Nephron progenitor cell (in vitro differentiated cells): ENCODE measurements around the gene RABEP1.

Experiments
- DNase-seq: peaks from one replicate; pipeline ENCODE4 v3.0.0; 2021
- H3K27ac Mint-ChIP-seq: 2 replicates; pipeline ENCODE4 v1.8.0; 2021; ENCODE audit warnings: mild to moderate bottlenecking, moderate library complexity, mixed read lengths
- H3K27me3 Mint-ChIP-seq: 2 replicates; pipeline ENCODE4 v1.8.0; 2021; ENCODE audit warnings: mild to moderate bottlenecking, low read depth, mixed read lengths; ENCODE audit not compliant: poor library complexity
- H3K36me3 Mint-ChIP-seq: 2 replicates; pipeline ENCODE4 v1.8.0; 2021; ENCODE audit warnings: low read depth, mixed read lengths
- H3K4me1 Mint-ChIP-seq: 2 replicates; pipeline ENCODE4 v1.8.0; 2021; ENCODE audit warnings: mixed read lengths
- H3K4me3 Mint-ChIP-seq: 2 replicates; pipeline ENCODE4 v1.8.0; 2021; ENCODE audit warnings: mild to moderate bottlenecking, moderate library complexity, mixed read lengths
- H3K9me3 Mint-ChIP-seq: 2 replicates; pipeline ENCODE4 v1.8.0; 2021; ENCODE audit warnings: mild to moderate bottlenecking, moderate library complexity, mixed read lengths
- TF ChIP-seq, protein P1 (sequence below): fragments of 200-600 bp; sonication (generic); IDR thresholded peaks from 2 replicates; pipeline ENCODE4 v1.5.0; 2021; ENCODE audit warnings: antibody characterized with exemption

Gene RABEP1

DNA sequence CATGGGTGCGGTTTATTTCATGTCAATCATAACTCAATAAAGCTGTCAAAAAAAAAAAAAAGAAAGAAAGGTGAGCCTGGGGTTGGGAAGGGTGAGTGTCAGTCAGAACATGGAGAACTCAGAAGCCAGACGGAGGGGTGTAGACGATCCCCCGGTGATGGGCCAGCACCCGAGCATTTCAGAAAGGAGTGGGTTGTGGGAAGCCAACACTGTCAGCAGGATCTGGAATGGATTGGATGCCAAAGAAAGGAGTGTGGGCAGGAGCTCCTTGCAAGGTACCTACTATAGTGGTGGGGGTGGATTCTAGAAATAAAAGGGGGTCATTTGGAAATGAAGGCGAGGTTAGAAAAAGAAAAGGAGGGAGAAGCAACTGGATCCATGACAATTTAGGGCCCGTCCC is 27.7 kb upstream of the RABEP1 start:
- H3K9me3 Mint-ChIP-seq: no peaks in the 10 kb centered on the region
- H3K4me1 Mint-ChIP-seq: peaks cover 17% of the 10 kb centered on the region
- no peak overlapping the region for H3K4me3 Mint-ChIP-seq
- DNase-seq: no peak
- no peak overlapping the region for H3K27ac Mint-ChIP-seq
- peaks cover 8% of the 10 kb centered on the region for H3K27me3 Mint-ChIP-seq
- H3K36me3 Mint-ChIP-seq: no peaks in the 10 kb centered on the region
- TF ChIP-seq, protein P1, sequence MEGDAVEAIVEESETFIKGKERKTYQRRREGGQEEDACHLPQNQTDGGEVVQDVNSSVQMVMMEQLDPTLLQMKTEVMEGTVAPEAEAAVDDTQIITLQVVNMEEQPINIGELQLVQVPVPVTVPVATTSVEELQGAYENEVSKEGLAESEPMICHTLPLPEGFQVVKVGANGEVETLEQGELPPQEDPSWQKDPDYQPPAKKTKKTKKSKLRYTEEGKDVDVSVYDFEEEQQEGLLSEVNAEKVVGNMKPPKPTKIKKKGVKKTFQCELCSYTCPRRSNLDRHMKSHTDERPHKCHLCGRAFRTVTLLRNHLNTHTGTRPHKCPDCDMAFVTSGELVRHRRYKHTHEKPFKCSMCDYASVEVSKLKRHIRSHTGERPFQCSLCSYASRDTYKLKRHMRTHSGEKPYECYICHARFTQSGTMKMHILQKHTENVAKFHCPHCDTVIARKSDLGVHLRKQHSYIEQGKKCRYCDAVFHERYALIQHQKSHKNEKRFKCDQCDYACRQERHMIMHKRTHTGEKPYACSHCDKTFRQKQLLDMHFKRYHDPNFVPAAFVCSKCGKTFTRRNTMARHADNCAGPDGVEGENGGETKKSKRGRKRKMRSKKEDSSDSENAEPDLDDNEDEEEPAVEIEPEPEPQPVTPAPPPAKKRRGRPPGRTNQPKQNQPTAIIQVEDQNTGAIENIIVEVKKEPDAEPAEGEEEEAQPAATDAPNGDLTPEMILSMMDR: no peak

DNA sequence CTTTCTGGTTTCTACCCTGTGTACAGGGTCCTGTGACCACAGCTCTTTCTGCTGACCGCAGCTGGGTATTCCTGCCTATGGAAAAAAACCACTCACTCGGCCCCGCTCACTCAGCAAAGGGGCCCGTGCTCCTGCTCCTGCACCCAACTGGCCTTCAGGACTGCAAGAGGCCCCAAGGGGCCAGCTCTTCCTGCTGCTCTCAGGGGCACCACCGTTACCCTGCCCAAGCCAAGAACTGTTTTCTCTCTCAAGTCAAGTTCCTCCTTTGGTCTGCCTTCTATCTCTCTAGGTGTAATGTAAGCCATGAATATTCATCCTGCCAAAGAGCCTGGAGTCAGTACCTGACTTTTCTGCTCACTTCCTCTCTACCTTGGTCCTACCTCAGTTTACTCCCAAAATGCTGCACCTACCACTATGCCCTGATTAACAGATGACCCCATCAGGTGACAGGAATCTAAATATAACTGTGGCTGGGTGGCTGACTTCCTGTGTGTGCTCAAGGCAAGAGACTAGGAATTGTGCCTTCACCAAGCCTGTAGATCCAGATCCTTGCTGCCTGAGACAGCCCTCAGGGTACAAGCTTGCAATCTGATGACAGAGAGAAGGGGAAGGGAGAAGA is 27.1 kb upstream of the RABEP1 start:
- H3K27me3 Mint-ChIP-seq: peaks cover 8% of the 10 kb centered on the region

DNA sequence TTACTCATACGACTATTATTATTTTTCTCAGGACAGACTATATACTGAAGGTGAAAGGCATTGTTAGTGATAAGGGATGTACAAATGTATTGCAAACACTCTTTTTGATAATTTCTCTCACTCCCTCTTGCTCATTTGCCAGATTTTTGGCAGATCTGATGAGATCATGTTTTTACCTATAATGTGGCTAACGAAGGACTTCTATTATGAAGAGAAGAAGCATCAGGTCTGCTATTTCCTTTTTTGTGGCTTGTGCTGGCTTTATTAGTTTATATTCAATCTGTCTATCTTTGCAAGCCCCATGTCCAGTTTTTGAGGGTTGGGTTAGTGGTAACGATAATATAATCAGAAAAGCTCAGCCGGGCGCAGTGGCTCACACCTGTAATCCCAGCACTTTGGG is 25.0 kb upstream of the RABEP1 start:
- Mint-ChIP-seq H3K9me3 (no peaks in the 10 kb centered on the region), H3K4me1 (peaks cover 12% of the 10 kb centered on the region), H3K36me3 (no peaks in the 10 kb centered on the region), H3K27ac (no peak overlapping the region), H3K27me3 (peaks cover 7% of the 10 kb centered on the region), H3K4me3 (no peak overlapping the region)
- TF ChIP-seq, protein P1: no peak
- DNase-seq: no peak

More for the DNA sequence above, 27.1 kb upstream of the RABEP1 start:
- Mint-ChIP-seq H3K4me3 (no peak overlapping the region), H3K36me3 (no peaks in the 10 kb centered on the region), H3K4me1 (peaks cover 12% of the 10 kb centered on the region), H3K9me3 (no peaks in the 10 kb centered on the region), H3K27ac (no peak overlapping the region)
- no peak for DNase-seq
- TF ChIP-seq, protein P1: no peak

DNA sequence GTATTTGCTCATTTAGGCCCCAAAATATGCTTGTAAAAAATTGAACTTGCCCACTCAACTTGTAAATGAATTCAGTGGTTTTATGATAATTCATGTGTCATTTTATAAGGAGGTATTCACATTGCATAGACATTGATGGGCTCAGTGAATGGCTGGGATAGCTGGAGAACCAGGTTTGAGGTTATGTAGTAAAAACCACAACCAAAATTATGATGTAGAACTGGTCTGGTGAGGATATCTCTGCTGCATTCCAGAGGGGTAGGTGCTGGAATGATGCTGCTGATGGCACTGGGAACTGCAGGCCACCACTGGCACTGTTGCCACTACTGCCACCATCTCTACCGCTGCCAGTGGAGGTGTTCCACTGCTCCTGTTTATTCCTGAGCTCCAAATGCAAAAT is 21.5 kb upstream of the RABEP1 start:
- Mint-ChIP-seq H3K4me3 (no peak overlapping the region), H3K9me3 (peaks cover 4% of the 10 kb centered on the region), H3K27me3 (peaks cover 7% of the 10 kb centered on the region), H3K4me1 (peaks cover 7% of the 10 kb centered on the region), H3K27ac (no peak overlapping the region), H3K36me3 (no peaks in the 10 kb centered on the region)
- TF ChIP-seq, protein P1: no peak
- DNase-seq: no peak

DNA sequence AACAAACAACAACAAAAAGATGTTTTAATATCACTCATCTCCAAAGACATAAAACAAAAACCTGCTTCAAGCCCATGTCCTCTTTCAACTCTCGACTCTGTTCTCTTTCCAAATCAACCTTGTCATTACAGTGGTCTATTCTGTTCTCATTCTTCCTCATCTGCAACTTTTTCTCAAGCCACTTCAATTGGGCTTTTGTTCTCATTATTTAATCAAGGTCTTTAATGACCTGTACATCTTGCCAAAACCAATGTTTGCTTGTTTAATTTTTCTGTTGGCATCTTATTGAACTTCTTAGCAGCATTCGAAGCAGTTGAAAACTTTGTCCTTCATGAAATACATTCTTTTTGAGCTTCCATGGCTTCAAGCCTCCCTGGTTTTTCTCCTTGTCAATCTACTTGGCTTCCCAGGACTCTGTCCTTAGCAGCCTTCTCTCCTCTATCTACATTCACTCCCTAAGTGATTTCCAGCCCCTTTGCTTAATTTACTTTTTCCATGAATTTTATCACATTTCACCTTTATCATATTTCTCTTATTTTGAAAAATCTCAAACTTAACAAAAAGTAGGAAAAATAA is 19.6 kb upstream of the RABEP1 start:
- Mint-ChIP-seq H3K9me3 (peaks cover 7% of the 10 kb centered on the region), H3K27ac (peak overlapping the region; percentile 66), H3K4me3 (no peak overlapping the region), H3K36me3 (no peaks in the 10 kb centered on the region), H3K27me3 (peaks cover 4% of the 10 kb centered on the region), H3K4me1 (peaks cover 7% of the 10 kb centered on the region)
- TF ChIP-seq, protein P1: no peak
- no peak for DNase-seq

DNA sequence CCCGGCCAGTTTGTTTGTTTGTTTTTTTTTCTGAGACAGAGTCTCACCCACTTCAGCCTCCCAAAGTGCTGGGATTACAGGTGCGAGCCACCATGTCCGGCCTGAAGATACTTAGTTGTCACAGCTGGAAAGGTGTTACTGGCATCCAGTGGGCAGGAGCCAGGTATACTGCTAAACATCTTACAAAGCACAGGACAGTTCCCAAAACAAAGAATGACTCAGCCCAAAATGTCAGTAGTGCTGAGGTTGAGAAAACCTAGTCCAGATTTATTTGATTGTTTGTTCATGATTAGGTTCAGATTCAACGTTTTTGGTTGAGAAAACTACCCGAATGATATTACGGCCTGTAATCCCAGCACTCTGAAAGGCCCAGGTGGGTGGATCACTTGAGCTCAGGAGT is 18.6 kb upstream of the RABEP1 start:
- H3K9me3 Mint-ChIP-seq: peaks cover 14% of the 10 kb centered on the region
- peaks cover 4% of the 10 kb centered on the region for H3K27me3 Mint-ChIP-seq
- DNase-seq: no peak
- H3K4me3 Mint-ChIP-seq: no peak overlapping the region
- TF ChIP-seq, protein P1: no peak
- no peak overlapping the region for H3K27ac Mint-ChIP-seq
- H3K4me1 Mint-ChIP-seq: peaks cover 7% of the 10 kb centered on the region
- no peaks in the 10 kb centered on the region for H3K36me3 Mint-ChIP-seq
